HG02938 (cell line): Measurements from ENCODE around the gene DYNC2H1.

Experiments used
- ATAC-seq: cut with Tn5 transposase; IDR thresholded peaks from one replicate; pipeline ENCODE4 v1.9.1; 2021; ENCODE audit warnings: mild to moderate bottlenecking, moderate library complexity; ENCODE audit not compliant: unreplicated experiment

The DYNC2H1 gene

GRCh38 chr11:103436131-103436770 lies 327.0 kb downstream of the DYNC2H1 start:
- ATAC-seq: no peak

- no peak for ATAC-seq
Measured at GRCh38 chr11:103441021-103441420, 331.8 kb downstream of the DYNC2H1 start.

GRCh38 chr11:103448966-103449365 lies 339.7 kb downstream of the DYNC2H1 start:
- ATAC-seq: no peak

- ATAC-seq: no peak
Measured at GRCh38 chr11:103450241-103450640, 341.0 kb downstream of the DYNC2H1 start.

- no peak for ATAC-seq
Measured at GRCh38 chr11:103453126-103453525, 343.9 kb downstream of the DYNC2H1 start.

- no peak for ATAC-seq
Measured at GRCh38 chr11:103453915-103454709, 344.9 kb downstream of the DYNC2H1 start.

- no peak for ATAC-seq
Measured at GRCh38 chr11:103464420-103464819, 355.2 kb downstream of the DYNC2H1 start.

- no peak for ATAC-seq
Measured at GRCh38 chr11:103465555-103466140, 356.4 kb downstream of the DYNC2H1 start.

- no peak for ATAC-seq
Measured at GRCh38 chr11:103471546-103471945, 362.3 kb downstream of the DYNC2H1 start.

GRCh38 chr11:103476874-103477273 lies 367.6 kb downstream of the DYNC2H1 start:
- no peak for ATAC-seq

GRCh38 chr11:103480421-103480820 lies 371.2 kb downstream of the DYNC2H1 start:
- ATAC-seq: no peak

GRCh38 chr11:103483996-103484395 lies 374.8 kb downstream of the DYNC2H1 start:
- no peak for ATAC-seq

GRCh38 chr11:103484545-103484944 lies 375.3 kb downstream of the DYNC2H1 start:
- ATAC-seq: no peak

GRCh38 chr11:103486604-103487003 lies 377.4 kb downstream of the DYNC2H1 start:
- no peak for ATAC-seq

GRCh38 chr11:103487113-103487512 lies 377.9 kb downstream of the DYNC2H1 start:
- no peak for ATAC-seq

GRCh38 chr11:103488031-103488461 lies 378.8 kb downstream of the DYNC2H1 start:
- no peak for ATAC-seq

GRCh38 chr11:103488579-103488978 lies 379.4 kb downstream of the DYNC2H1 start:
- ATAC-seq: no peak

GRCh38 chr11:103491777-103492176 lies 382.6 kb downstream of the DYNC2H1 start:
- no peak for ATAC-seq

- ATAC-seq: no peak
Measured at GRCh38 chr11:103494491-103494890, 385.3 kb downstream of the DYNC2H1 start.

- ATAC-seq: no peak
Measured at GRCh38 chr11:103497268-103497667, 388.0 kb downstream of the DYNC2H1 start.

GRCh38 chr11:103499710-103500340 lies 390.6 kb downstream of the DYNC2H1 start:
- ATAC-seq: no peak
